Activated CD4-positive, alpha-beta T cell treated with anti-CD3 and anti-CD28 coated beads for 48 hours (primary cell): ENCODE measurements around the gene FAM107B.
"Not testable (repeated sequence)": the region's sequence is repeated elsewhere in the genome, so short reads cannot be mapped to it uniquely, and the experiment has no call there.

Source experiments
- DNase-seq: peaks from one replicate; pipeline ENCODE4 v3.0.0-alpha.2; 2020

Gene FAM107B

GRCh38 chr10:14731875-14732512 is 42.7 kb downstream of the FAM107B start:
- DNase-seq: no peak

- no peak for DNase-seq
These were observed 46.4 kb downstream of the FAM107B start for GRCh38 chr10:14728346-14728745.

DNA sequence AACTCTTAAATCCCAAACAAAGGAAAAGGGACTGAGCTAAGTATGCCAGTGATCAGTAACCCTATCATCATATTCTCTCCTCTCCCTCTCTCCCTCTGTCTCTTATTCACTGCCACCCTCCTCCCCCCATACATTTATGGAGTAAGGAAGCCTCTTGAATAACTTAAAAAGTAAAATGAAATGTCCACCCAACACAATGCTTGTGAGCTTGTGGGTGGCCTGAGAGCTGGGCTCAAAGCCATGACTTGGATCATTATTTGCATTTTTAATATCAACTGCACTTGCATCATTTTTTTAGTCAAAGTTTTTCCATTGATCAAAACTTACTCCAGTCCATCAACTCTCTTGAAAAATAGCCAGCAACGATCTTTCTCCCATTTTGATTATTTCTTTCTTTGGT is 46.8 kb downstream of the FAM107B start:
- no peak for DNase-seq

GRCh38 chr10:14727465-14727864 is 47.2 kb downstream of the FAM107B start:
- DNase-seq: no peak

DNA sequence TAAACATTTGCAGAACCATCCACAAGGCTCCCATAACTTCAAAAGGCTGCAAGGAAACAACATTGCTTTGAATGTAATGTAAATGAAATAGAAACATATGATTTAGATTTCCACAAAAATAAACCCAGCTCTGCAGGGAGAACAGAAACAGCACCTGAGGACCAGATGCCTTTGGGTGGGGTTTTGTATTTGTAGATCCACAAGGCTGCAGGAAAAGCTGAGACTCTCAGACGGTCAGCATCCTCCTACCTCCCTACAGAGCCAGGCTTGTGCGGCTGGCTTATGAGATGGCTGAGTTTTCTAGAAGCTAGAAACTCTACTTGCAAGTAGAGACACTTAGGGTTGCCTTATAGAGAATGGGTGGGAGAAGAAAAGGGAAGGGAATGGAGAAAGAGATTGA is 49.8 kb downstream of the FAM107B start:
- DNase-seq: no peak

DNA sequence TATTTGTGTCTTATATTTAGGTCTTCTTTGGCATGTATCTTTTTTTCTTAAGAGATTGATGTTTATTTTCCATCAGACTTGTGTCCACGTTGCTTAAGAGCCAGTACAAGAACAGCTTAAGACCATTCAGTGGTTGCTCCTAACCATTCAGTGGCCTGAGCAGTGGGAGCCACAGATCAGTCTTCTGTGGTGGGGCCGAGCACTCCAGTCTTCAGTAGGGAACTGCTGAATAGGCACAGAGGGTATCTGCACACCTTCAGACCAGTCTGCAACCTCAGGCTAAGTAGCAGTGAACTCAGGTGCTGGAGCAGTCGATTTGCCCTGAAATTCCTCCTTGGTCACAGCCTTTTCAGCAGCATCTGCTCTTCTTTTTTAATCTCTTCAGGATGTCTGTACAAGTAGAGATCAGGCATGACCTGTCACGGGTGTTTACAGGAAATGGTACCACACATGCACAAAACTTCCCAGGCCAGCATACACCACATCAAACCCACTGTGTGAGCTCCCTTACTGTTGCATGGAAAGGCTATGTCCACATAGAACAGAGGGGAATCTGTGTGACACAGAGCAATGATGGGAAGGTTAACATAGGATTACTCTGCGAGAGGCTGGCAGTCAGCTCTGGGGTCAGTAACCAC is 51.5 kb downstream of the FAM107B start:
- DNase-seq: peak; percentile 13

GRCh38 chr10:14717552-14717951 is 57.1 kb downstream of the FAM107B start:
- DNase-seq: no peak

DNA sequence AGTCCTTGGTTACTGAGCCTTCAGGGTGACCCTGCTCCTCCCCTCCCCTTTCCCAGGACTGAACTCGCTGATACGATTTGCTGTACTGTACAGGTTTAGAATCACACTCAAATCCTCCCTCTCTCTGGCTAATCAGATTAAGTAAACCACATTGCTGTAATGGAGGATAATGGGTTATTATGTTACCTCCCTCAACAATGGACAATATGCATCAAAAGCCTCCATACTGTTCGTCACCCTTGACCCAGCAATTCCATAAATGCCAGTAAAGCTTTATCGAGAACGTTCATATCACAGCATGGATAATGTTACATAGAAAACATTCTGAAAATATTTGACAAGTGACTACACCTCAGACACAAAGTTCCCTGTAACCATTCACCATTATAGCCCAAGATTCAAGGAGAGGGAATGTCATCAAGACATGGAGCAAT is 61.7 kb downstream of the FAM107B start:
- DNase-seq: no peak

GRCh38 chr10:14709344-14709743 is 65.4 kb downstream of the FAM107B start:
- DNase-seq: not testable (repeated sequence)

- DNase-seq: no peak
These were observed 67.2 kb downstream of the FAM107B start for GRCh38 chr10:14707481-14707880.

DNA sequence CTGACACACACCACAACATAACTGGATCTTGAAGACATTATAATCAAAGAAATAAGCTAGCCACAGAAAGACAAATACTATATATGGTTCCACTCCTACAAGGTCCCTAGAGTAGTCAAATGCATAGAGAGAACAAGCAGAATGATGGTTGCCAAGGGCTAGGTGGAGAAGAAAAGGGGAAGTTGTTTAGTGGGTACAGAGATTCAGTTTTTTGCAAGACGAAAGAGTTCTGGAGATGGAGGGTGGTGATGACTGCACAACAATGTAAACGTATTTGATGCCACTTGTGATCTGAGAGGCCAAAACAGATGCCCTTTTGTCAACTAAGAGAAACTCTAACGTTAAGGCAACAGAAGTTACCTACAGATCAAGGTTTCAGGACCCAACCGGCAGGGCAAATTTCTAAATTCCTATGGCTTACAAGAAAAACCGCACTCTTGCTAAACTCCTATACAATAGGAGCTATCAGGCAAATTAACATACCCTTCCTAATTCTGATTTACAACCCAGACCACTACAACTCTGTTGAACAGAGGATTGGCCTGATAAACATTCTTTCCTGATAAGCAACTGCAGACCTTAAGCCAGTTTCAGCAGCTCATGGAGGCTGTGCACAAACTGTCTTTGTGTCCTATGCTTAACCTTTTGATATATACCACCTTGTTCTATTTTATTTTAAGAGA is 69.0 kb downstream of the FAM107B start:
- DNase-seq: no peak

- DNase-seq: no peak
These were observed 71.1 kb downstream of the FAM107B start for GRCh38 chr10:14703631-14704001.

GRCh38 chr10:14701466-14701865 is 73.2 kb downstream of the FAM107B start:
- no peak for DNase-seq

GRCh38 chr10:14700546-14700945 is 74.2 kb downstream of the FAM107B start:
- DNase-seq: no peak

GRCh38 chr10:14699482-14699881 is 75.2 kb downstream of the FAM107B start:
- DNase-seq: no peak

GRCh38 chr10:14698829-14699170 is 75.9 kb downstream of the FAM107B start:
- no peak for DNase-seq

DNA sequence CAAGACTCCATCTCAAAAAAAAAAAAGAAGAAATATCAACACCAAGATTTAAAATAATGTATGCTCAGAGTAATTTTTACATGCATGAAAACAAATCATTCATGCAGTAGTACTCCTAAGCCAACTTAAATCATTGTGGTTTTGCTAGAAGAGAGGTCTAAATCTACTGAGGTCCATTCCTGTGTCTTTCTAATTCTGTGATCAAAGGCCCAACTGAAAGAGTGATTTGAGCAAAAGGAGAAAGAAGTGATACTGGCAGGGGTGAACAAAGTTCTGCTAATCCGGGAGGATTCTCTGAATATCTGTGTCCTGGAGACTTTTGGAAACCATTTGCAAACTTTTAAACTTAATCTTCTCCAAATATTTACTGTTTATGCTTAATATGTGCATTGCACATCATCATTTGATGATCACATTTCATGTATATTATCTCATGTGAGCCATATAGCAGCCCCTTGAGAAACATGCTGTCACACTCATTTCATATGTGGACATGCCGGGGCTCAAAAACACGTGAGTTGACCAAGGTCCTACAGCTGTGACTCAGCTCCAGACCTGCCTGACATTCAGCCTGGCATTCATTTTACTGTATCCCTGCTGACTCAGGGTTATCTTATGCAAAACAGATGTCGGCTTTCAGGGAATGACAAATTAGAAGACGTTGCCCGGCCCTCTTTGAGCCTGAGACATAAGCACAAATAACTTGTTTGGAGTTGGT is 76.4 kb downstream of the FAM107B start:
- DNase-seq: no peak

- no peak for DNase-seq
These were observed 77.4 kb downstream of the FAM107B start for GRCh38 chr10:14697281-14697680.

- DNase-seq: no peak
These were observed 77.9 kb downstream of the FAM107B start for GRCh38 chr10:14696821-14697220.

- no peak for DNase-seq
These were observed 78.7 kb downstream of the FAM107B start for GRCh38 chr10:14695847-14696480.

GRCh38 chr10:14693891-14694290 is 80.8 kb downstream of the FAM107B start:
- DNase-seq: no peak

- DNase-seq: no peak
These were observed 82.2 kb downstream of the FAM107B start for GRCh38 chr10:14692344-14693076.

GRCh38 chr10:14691359-14691758 is 83.3 kb downstream of the FAM107B start:
- no peak for DNase-seq
